HepG2 (cell line): ENCODE data around the gene CCNF. TPM values are rescaled to one million over a fixed set of nuclear protein-coding genes. Genes with fewer than 3 reads are reported as not detected.

Experiments
- CHCHD3 ChIP-seq: sonication (generic); formaldehyde crosslinking; IDR thresholded peaks from 2 replicates; pipeline ENCODE4 v1.8.0; 2022; ENCODE audit warnings: mild to moderate bottlenecking, missing genetic modification reagents, moderate library complexity
- CTCF ChIP-seq: sonication (generic); formaldehyde crosslinking; IDR thresholded peaks from 2 replicates; pipeline ENCODE4 v1.5.0; 2020; ENCODE audit warnings: mild to moderate bottlenecking, missing genetic modification reagents, moderate library complexity
- DMAP1 ChIP-seq: IDR thresholded peaks from 2 replicates; pipeline ENCODE4 v1.6.1; 2016
- DR1 ChIP-seq: sonication (generic); formaldehyde crosslinking; IDR thresholded peaks from 2 replicates; pipeline ENCODE4 v1.8.0; 2021; ENCODE audit warnings: mild to moderate bottlenecking, missing genetic modification reagents, inconsistent platforms
- GATAD1 ChIP-seq: IDR thresholded peaks from 2 replicates; pipeline ENCODE4 v1.6.1; 2016; ENCODE audit warnings: missing genetic modification reagents, missing compliant biosample characterization
- POLR2AphosphoS5 ChIP-seq: IDR thresholded peaks from 2 replicates; pipeline ENCODE4 v1.6.1; 2012; ENCODE audit warnings: low read depth, low read length
- RFX5 ChIP-seq: IDR thresholded peaks from 2 replicates; pipeline ENCODE4 v1.6.1; 2011; ENCODE audit warnings: low read depth, low read length, improper control_type of control experiment
- SOX13 ChIP-seq, 3 experiments: fragments of 450-650 bp in 1 of 3; sonication (generic) in 1 of 3; formaldehyde crosslinking in 1 of 3; IDR thresholded peaks in 2 of 3; conservative IDR thresholded peaks in 1 of 3; 2 replicates each; pipeline versions ENCODE4 v1.5.0 to v1.6.1; 2016 to 2020; ENCODE audit warnings: antibody characterized with exemption in 1 of 3, mild to moderate bottlenecking in 1 of 3, missing compliant biosample characterization in 1 of 3, missing genetic modification reagents in 1 of 3, moderate library complexity in 1 of 3
- TCF12 ChIP-seq, 2 experiments: fragments of 450-650 bp in 1 of 2; sonication (generic) in 1 of 2; formaldehyde crosslinking in 1 of 2; IDR thresholded peaks; 2 replicates each; pipeline versions ENCODE4 v1.6.1 to v1.8.0; 2017 to 2022; ENCODE audit warnings: antibody characterized with exemption in 1 of 2, mild to moderate bottlenecking in 1 of 2, missing genetic modification reagents in 1 of 2, moderate library complexity in 1 of 2
- ZFAT ChIP-seq: sonication (generic); formaldehyde crosslinking; conservative IDR thresholded peaks from 2 replicates; pipeline ENCODE4 v1.8.1; 2023; ENCODE audit warnings: missing genetic modification reagents, inconsistent platforms
- ZNF230 ChIP-seq: sonication (generic); formaldehyde crosslinking; IDR thresholded peaks from 2 replicates; pipeline ENCODE4 v1.4.0; 2020; ENCODE audit warnings: mild to moderate bottlenecking, missing genetic modification reagents
- ZNF263 ChIP-seq: sonication (generic); formaldehyde crosslinking; IDR thresholded peaks from 2 replicates; pipeline ENCODE4 v1.4.0; 2020; ENCODE audit warnings: missing genetic modification reagents
- ZNF367 ChIP-seq: sonication (generic); formaldehyde crosslinking; IDR thresholded peaks from 2 replicates; pipeline ENCODE4 v1.4.0; 2020; ENCODE audit warnings: missing genetic modification reagents, borderline replicate concordance
- ZNF577 ChIP-seq: sonication (generic); formaldehyde crosslinking; IDR thresholded peaks from 2 replicates; pipeline ENCODE4 v1.4.0; 2020; ENCODE audit warnings: mild to moderate bottlenecking, low read depth, missing genetic modification reagents, borderline replicate concordance
- ZNF841 ChIP-seq: sonication (generic); formaldehyde crosslinking; IDR thresholded peaks from 2 replicates; pipeline ENCODE4 v1.8.1; 2023; ENCODE audit warnings: missing genetic modification reagents, borderline replicate concordance
- polyA plus RNA-seq, 8 experiments: library from polyadenylated mRNA; depleted of rRNA in 3 of 8; stranded (reverse) in 7 of 8; unstranded in 1 of 8; fragments of >200 nt; fragmentation: Illumina TruSeq in 4 of 8; extraction: Trizol in 4 of 8; gene quantifications; 2 replicates each; pipeline versions ENCODE4 v1.2.1 to v1.2.3, GENCODE V29; 2011 to 2016; ENCODE audit warnings: low read depth in 4 of 8, missing spikeins in 1 of 8, mixed read lengths in 1 of 8; ENCODE audit not compliant: insufficient read depth in 1 of 8
- total RNA-seq, 5 experiments: library from RNA; depleted of rRNA; stranded (reverse); fragments of >200 nt; fragmentation: Illumina TruSeq; extraction: Trizol; gene quantifications; 2 replicates each; pipeline ENCODE4 v1.2.3, GENCODE V29; 2016; ENCODE audit warnings: low read depth in 1 of 5
- TF ChIP-seq, protein P1 (sequence below): sonication (generic); formaldehyde crosslinking; IDR thresholded peaks from 2 replicates; pipeline ENCODE4 v1.5.0; 2020; ENCODE audit warnings: mild to moderate bottlenecking, missing genetic modification reagents
- TF ChIP-seq, protein P2 (sequence below): sonication (generic); formaldehyde crosslinking; IDR thresholded peaks from 2 replicates; pipeline ENCODE4 v1.4.0; 2020; ENCODE audit warnings: missing genetic modification reagents
- TF ChIP-seq, protein P3 (sequence below): sonication (generic); formaldehyde crosslinking; IDR thresholded peaks from 2 replicates; pipeline ENCODE4 v1.8.1; 2023; ENCODE audit warnings: mild to moderate bottlenecking, missing genetic modification reagents

The CCNF gene
- total and polyA plus RNA-seq, 2 of the 13 experiments (the other 11 are each of a cell fraction or from before 2014, with no cell fraction given) = 6.4 to 22.8 TPM

DNA sequence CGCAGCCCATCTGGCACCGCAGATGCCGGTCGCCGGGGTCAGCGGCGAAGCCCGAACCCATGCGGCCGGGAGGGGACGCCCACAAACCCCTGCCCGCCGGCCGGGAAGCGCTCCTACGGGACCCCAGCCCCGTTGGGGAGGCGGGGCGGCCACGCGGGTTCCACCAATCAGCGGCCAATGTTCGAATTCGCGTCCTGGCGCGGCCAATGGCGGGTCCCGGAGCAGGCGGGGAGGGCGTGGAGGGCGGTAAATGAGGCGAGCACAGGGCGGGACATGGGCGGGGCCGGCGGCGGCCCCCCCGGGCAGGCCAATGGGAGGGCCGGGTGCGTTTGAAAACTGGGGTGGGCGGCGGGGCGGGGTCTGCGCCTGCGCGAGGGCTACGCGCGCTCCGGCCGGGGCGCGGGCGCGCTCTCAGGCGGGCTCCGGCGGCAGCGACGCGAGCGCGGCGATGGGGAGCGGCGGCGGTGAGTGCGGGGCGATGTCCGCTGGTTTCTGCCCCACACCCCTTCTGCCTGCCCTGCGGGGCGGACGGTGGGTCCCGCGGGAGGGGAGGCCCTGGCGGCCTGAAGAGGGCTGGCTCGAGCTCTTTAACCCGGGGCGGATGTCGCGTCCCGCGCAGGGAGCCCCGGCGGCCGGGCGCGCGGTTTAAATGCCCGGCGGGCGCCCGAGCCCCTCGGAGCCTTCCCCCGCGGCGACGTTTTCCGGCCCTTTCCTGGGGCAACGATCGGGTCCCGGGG lies at the start of gene CCNF (continued):
- TF ChIP-seq, protein P1, sequence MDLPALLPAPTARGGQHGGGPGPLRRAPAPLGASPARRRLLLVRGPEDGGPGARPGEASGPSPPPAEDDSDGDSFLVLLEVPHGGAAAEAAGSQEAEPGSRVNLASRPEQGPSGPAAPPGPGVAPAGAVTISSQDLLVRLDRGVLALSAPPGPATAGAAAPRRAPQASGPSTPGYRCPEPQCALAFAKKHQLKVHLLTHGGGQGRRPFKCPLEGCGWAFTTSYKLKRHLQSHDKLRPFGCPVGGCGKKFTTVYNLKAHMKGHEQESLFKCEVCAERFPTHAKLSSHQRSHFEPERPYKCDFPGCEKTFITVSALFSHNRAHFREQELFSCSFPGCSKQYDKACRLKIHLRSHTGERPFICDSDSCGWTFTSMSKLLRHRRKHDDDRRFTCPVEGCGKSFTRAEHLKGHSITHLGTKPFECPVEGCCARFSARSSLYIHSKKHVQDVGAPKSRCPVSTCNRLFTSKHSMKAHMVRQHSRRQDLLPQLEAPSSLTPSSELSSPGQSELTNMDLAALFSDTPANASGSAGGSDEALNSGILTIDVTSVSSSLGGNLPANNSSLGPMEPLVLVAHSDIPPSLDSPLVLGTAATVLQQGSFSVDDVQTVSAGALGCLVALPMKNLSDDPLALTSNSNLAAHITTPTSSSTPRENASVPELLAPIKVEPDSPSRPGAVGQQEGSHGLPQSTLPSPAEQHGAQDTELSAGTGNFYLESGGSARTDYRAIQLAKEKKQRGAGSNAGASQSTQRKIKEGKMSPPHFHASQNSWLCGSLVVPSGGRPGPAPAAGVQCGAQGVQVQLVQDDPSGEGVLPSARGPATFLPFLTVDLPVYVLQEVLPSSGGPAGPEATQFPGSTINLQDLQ (CRISPR knock-in tag) = 0 out of 2 replicates have a peak, but pooled peaks have one; percentile 77
- TF ChIP-seq ZNF841 (CRISPR knock-in tag) (no peak), POLR2AphosphoS5 (peak; percentile 16; the same call in 1 of the 2 replicates), ZNF367 (CRISPR knock-in tag) (peak; percentile 96), SOX13 (IDR thresholded peaks at IDR 0.05) (no peak), SOX13 (CRISPR knock-in tag; conservative IDR thresholded peaks at IDR 0.05 in 1 of 2, IDR thresholded peaks at IDR 0.05 in 1 of 2) (0 out of 4 replicates have a peak, but pooled peaks of 1 of the 2 experiments have one; percentile 6), CTCF (peak; percentile 37), ZFAT (CRISPR knock-in tag) (0 out of 2 replicates have a peak, but pooled peaks have one; percentile 37), ZNF230 (CRISPR knock-in tag) (peak; percentile 71; the same call in 1 of the 2 replicates), ZNF263 (CRISPR knock-in tag) (peak; percentile 37; the same call in 1 of the 2 replicates), GATAD1 (CRISPR knock-in tag) (peak; percentile 54), DMAP1 (CRISPR knock-in tag) (peak; percentile 87; the same call in 1 of the 2 replicates), DR1 (peak; percentile 1; the same call in 1 of the 2 replicates), CHCHD3 (0 out of 2 replicates have a peak, but pooled peaks have one; percentile 27), ZNF577 (CRISPR knock-in tag) (no peak), TCF12 (IDR thresholded peaks at IDR 0.05) (no peak), TCF12 (CRISPR knock-in tag; IDR thresholded peaks at IDR 0.05) (0 out of 2 replicates have a peak, but pooled peaks have one; percentile 53), RFX5 (peak; percentile 29; the same call in 1 of the 2 replicates)
- TF ChIP-seq, protein P2, sequence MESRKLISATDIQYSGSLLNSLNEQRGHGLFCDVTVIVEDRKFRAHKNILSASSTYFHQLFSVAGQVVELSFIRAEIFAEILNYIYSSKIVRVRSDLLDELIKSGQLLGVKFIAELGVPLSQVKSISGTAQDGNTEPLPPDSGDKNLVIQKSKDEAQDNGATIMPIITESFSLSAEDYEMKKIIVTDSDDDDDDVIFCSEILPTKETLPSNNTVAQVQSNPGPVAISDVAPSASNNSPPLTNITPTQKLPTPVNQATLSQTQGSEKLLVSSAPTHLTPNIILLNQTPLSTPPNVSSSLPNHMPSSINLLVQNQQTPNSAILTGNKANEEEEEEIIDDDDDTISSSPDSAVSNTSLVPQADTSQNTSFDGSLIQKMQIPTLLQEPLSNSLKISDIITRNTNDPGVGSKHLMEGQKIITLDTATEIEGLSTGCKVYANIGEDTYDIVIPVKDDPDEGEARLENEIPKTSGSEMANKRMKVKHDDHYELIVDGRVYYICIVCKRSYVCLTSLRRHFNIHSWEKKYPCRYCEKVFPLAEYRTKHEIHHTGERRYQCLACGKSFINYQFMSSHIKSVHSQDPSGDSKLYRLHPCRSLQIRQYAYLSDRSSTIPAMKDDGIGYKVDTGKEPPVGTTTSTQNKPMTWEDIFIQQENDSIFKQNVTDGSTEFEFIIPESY (CRISPR knock-in tag) = no peak
- TF ChIP-seq, protein P3, sequence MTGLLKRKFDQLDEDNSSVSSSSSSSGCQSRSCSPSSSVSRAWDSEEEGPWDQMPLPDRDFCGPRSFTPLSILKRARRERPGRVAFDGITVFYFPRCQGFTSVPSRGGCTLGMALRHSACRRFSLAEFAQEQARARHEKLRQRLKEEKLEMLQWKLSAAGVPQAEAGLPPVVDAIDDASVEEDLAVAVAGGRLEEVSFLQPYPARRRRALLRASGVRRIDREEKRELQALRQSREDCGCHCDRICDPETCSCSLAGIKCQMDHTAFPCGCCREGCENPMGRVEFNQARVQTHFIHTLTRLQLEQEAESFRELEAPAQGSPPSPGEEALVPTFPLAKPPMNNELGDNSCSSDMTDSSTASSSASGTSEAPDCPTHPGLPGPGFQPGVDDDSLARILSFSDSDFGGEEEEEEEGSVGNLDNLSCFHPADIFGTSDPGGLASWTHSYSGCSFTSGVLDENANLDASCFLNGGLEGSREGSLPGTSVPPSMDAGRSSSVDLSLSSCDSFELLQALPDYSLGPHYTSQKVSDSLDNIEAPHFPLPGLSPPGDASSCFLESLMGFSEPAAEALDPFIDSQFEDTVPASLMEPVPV (CRISPR knock-in tag) = 0 out of 2 replicates have a peak, but pooled peaks have one; percentile 53
